Measurements from ENCODE around the gene PRPF19.

PRPF19 gene

DNA sequence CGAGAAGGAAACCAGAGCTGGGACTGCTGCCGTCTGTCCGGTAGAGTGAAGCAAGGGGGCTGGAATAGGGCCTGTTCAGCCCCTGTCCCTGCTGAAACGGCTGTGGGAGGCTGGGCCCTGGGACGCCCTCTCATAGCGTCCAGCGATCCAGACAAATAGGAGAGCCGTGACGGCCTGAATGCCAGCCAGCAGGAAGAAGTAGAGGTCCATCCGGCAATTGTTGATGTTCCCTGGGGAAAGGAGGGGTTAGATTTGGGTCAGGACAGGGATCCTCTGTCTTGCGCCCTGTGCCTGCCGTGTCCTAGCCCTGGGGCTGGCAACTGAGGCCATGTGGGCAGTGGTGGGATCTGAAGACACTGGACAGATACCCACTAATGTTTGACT, 30.8 kb upstream of the PRPF19 start:
- no peak for DNase-seq

DNA sequence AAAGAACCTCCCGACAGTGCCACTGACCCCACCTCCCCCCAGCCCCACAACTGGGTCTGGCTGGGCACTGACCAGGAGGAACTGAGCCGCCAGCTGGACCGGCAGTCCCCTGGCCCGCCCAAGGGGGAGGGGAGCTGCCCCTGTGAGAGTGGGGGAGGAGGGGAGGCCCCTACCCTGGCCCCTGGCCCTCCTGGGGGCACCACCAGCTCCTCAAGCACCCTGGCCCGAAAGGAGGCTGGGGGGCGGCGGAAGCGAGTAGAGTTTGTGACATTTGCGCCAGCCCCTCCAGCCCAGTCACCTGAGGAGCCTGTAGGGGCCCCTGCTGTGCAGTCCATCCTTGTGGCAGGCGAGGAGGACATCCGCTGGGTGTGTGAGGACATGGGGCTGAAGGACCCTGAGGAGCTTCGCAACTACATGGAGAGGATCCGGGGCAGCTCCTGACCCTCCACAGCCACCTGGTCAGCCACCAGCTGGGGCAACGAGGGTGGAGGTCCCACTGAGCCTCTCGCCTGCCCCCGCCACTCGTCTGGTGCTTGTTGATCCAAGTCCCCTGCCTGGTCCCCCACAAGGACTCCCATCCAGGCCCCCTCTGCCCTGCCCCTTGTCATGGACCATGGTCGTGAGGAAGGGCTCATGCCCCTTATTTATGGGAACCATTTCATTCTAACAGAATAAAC, 30.2 kb upstream of the PRPF19 start:
- no peak for DNase-seq

DNA sequence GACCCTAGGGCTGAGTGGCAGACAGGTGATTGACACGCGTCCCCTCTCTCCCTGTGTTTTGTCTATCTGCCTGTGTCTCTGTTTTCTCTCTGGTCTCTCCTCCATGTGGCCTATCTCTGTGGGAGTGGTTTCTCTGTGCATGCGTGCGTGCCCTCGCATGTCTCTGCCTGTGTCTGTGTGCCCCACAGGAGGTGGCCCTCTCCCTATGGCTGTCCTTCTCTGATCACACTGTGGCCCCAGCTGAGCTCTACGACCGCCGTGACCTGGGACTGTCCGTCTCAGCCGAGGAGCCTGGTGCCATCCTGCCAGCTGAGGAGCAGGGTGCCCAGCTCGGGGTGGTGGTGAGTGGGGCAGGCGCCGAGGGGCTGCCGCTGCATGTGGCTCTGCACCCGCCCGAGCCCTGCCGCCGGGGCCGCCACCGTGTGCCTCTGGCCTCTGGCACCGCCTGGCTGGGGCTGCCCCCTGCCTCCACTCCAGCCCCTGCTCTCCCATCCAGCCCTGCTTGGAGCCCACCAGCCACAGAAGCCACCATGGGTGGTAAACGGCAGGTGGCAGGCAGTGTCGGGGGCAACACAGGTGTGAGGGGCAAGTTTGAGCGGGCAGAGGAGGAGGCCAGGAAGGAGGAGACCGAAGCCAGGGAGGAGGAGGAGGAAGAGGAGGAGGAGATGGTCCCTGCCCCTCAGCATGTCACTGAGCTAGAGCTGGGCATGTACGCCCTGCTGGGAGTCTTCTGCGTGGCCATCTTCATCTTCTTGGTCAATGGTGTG, 29.5 kb upstream of the PRPF19 start:
- DNase-seq: no peak

DNA sequence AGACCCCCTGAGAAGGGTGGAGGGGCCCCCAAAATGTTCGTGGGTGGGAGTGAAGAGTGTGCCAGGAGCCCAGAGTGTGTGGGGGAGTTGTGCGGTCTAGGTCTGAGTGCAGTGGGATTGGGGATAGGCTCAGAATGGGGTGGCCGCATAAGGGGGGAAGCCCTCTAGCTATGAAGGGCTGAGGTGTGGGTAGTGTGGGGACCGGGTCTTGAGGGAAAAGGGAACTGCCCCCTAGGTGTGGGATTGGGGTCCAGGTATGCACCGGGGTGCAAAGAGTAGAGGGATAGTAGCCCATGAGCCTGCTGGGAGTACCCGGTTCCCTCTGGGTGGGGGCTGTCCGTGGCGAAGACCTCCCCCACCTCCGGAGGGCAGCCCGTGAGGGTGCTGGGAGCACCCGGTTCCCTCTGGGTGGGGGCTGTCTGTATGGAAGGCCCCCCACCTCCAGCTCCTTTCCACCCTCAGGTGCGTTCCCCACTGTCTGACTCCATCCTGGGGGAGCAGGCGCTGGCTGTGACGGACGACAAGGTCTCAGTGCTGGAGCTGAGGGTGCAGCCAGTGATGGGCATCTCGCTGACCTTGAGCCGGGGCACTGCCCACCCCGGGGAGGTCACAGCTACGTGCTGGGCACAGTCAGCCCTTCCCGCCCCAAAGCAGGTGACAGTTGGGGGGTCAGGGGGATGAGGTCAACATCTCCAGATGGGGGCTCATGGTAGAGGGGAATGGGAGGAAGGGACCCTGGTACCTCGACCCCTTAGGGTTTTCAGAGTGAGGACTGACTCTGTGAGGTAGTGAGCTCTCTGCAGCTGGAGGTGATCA, 28.6 kb upstream of the PRPF19 start:
- no peak for DNase-seq

DNA sequence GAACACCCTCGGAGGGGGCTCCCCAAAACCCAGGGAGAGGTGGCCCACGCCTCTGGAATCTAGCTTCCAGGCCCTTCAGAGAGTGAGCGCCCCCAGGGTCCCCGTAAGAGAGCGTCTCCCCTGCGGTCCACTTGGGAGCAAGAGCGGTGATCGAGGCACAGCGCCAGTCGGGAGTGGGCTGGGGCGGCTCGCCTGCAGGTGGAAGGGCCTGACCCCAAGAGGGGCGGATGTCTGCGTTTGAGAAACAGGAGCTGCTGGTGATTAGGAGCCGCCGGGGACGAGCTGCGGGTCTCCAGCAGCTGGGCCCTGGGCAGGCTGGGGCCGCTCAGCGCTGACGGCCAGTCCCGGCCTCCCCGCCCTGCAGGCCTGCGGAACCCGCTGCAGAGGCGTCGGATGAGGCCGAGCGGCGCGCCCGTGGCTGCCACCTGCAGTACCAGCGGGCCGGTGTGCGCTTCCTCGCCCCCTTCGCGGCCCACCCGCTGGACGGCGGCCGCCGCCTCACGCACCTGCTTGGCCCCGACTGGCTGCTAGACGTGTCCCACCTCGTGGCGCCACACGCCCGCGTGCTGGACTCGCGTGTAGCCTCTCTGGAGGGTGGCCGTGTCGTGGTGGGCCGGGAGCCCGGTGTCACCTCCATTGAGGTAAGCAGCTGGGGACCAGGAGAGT, 27.9 kb upstream of the PRPF19 start:
- no peak for DNase-seq

DNA sequence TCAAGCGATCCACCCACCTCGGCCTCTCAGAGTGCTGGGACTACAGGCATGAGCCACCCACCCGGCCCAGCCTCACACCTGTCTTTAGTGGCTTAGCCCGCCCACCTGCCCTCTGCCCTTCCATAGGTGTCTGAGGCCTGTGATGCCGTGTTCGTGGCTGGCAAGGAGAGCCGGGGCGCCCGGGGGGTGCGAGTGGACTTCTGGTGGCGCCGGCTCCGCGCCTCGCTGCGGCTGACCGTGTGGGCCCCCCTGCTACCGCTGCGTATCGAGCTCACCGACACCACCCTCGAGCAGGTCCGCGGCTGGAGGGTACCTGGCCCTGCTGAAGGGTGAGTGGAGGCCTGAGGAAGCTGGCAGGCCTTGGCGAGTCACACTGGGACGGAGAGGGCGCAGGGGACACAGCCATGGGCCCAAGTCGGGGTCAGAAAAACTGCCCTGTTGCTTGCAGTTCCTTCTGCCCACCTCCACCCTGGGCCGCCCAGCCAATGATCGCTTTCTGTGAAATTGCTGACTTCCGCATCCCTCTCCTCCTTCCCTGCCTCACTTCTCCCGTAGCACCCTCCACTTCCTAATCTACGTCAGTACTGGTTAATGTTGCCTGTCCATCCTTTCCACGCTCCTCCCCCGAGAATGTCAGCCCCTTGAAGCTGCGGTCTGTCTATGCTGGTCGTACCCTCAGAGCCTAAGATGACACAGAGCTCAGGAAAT, 27.2 kb upstream of the PRPF19 start:
- DNase-seq: no peak

DNA sequence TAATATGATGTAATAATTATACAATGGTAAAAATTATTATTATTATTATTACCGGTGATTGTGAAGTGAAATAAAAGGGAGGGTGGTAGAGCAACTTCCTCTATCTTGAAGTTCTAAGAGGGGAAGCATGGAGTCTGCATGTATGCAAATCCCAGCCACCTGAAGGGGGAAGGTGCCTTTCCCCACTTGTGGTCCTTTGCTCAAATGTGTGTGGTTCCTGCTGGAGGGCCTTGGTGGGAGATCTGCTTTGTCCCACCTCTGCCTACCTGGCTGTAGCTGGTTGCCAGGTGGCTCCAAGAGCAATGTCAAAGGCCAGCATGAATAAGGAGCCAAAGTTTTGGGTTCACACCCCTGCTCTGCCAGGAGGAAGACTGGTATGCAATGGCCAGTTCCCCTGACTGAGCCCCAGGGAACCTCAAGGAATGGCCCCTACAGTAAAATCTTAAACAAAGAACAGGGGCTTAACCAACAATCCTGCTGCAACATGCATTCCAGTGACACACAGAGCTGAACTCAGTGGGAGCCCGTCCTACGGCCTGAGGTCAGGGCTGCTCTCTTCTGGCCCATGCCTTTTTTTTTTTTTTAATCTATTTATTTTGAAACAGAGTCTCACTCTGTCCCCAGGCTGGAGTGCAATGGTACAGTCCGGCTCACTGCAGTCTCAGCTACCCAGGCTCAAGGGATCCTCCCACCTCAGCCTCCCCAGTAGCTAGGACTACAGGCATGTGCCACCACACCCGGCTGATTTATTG, 26.4 kb upstream of the PRPF19 start:
- DNase-seq: no peak

DNA sequence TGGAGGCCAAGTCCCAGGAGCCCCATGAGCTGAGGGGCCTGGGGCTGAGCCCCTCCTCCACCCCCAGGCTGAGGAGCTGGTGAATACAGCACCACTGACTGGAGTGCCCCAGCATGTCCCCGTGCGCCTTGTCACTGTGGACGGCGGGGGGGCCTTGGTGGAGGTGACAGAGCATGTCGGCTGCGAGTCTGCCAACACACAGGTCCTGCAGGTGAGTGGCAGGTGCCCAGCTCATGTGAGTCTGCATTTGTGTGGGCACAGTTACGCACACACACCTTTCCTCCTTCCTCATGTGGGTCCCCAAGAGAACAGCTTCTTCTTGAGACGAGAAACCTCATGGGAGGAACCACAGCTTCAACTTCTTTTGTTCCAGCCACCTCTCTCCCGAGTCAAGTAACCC, 25.5 kb upstream of the PRPF19 start:
- DNase-seq: peak; percentile 68

DNA sequence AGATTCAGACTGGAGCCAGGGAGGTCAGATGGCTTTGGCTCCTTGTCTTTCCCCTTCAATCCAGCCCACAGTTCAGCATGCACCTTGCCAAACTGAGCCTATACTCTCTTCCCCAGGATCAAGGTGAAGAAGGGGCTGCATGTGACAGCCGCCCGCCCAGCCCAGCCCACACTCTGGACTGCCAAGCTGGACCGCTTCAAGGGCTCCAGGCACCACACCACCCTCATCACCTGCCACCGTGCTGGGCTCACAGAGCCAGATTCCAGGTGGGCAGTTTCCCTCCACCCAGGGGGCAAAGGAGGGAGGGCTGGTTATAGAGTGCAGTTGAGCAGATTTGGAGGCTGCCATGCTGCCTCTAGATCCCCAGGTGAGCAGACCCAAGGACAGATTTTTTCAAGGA, 24.0 kb upstream of the PRPF19 start:
- DNase-seq: no peak

DNA sequence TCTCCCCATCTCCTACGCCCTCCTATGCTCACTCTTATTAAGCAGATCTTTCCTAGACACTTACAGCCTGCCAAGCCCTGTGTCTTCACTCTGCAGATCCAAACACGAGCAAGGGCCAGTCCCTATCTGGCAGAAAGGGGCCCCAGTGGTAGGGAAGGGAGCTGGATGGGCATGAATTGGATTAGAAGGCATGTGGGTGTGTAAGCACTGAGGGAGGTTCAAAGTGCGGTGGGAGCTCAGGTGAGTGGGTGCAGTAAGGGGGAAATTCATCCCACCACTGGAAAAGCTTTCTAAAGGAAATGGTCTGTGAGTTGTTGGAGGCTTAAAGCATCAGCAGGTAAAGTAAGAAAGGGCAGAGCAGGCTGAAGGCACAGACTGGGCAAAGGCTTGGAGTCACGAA, 23.4 kb upstream of the PRPF19 start:
- DNase-seq: no peak

DNA sequence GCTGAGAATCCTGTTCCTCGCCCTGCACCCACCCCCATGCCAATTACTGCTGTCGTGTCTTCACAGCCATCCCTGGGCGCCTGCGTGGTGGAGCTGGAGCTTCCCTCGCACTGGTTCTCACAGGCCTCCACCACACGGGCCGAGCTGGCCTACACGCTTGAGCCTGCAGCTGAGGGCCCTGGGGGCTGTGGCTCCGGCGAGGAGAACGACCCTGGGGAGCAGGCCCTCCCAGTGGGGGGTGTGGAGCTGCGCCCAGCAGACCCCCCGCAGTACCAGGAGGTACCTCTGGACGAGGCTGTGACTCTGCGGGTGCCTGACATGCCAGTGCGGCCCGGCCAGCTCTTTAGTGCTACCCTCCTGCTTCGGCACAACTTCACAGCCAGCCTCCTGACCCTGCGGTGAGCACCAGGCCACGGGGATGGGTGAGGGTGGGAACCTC, 22.2 kb upstream of the PRPF19 start:
- no peak for DNase-seq

DNA sequence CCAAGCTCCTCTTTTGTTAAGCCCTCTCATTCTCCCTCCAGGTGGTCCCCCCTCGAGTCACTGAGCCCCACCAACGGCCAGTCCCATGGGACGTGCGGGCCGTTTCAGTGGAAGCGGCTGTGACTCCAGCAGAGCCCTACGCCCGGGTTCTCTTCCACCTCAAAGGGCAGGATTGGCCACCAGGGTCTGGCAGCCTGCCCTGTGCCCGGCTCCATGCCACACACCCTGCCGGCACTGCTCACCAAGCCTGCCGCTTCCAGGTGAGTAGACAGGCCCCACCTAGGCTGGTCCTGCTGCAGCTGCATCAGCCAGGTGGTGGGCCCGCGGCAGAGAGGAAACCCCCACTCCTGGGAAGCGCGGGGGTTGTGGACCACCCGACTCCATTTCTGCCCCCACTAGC, 21.2 kb upstream of the PRPF19 start:
- DNase-seq: no peak

DNA sequence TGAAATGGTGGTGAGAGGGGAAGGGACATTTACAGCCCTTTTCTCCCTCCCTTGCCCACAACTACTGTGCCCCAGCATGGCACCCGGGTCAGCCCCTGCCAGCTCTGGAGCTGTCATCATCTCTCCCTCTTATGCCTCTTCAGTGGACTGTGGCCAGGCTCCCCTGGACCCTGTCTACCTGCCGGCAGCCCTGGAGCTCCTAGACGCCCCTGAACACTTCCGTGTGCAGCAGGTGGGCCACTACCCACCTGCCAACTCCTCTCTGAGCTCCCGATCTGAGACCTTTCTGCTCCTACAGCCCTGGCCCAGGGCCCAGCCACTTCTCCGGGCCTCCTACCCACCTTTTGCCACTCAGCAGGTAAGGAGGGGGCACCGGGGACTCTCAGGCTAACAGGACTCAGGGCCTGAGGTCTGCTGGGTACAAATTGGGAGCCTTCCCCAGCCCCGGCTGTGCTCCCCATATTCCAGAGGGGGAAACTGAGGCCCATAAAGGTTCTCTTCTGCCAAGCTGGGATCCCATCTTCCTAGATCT, 20.7 kb upstream of the PRPF19 start:
- DNase-seq: no peak

DNA sequence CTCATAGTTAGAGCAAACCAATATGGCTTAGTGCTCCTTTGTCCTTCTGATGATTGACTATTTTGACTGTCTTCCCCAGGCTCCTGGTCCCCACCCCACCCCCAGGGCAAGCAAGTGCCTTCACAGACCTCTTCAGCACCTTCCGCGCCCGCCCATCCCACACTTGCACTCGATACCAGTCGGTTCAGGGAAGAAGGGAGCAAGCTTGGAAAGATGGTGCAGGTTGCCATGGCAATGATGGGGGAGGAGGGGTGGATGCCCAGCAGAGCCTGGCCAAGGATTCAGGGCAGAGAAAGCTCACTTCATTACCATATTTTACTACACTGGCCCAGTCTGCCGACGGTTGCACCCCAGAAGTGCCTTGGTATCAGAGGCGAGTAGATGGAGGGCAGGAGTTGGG, 20.1 kb upstream of the PRPF19 start:
- DNase-seq: no peak

DNA sequence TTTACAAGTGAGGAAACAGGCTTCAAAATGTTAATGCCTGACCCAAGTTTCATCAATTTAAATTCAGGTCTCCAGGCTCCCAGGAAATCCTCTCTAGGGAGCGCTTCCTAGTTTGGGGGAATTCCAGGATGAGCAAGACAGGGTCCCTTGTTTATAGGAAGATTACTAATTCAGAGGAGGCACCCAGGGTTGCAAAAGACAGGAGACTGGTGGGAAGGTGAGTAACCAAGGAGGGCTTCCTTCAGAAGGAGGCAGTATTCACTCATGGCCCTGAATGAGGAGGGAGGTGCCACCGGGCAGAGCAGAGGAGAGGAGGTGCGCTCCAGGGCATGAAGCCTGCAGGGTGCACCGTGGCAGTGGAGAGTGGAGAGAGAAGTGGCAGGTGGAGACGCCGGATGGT, 19.5 kb upstream of the PRPF19 start:
- no peak for DNase-seq

DNA sequence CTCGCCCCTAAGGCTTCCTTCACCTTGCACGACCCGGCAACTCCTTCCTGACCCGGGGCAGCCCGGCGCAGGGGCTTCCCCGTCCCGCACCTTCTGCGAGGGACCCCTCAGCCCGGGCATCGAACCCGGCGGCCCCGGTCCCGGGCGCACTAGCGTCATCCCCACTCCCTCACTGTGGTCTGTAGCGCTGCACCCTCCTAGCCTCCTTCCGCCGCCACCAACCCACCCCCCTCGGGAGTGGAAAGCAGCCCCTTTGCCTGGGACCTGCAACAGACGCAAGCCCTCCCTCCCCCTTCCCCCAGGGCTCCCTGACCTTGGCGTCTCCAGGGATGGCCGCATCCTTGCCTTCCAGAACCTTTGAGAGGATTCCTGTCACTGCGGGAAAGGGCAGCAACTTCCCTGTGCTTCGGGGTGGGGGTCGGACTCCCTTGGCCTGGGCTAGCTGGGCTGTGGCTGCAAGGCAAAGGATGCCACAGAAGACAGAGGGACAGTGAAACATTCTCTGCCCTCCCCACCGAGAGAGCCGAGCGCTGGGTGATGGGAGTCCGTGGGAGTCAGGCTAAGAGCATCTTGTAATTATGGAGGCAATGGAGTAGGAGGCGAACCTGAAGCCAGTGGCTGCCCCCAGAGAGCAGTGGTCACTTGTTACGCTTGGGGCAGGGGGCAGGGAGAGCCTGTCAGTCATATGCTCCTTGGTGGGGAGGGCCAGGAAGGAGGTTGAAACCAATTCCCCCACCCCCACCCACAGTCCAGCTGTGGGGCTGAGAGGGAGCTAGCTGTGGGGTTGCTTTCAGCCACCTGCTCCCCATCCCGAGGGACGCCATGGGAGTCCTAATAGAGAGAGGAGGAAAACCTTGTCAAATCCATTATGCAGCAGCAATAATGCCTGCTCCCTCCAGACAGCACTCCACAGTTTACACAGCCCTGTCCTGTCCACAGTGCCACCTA, 18.8 kb upstream of the PRPF19 start:
- DNase-seq: no peak

DNA sequence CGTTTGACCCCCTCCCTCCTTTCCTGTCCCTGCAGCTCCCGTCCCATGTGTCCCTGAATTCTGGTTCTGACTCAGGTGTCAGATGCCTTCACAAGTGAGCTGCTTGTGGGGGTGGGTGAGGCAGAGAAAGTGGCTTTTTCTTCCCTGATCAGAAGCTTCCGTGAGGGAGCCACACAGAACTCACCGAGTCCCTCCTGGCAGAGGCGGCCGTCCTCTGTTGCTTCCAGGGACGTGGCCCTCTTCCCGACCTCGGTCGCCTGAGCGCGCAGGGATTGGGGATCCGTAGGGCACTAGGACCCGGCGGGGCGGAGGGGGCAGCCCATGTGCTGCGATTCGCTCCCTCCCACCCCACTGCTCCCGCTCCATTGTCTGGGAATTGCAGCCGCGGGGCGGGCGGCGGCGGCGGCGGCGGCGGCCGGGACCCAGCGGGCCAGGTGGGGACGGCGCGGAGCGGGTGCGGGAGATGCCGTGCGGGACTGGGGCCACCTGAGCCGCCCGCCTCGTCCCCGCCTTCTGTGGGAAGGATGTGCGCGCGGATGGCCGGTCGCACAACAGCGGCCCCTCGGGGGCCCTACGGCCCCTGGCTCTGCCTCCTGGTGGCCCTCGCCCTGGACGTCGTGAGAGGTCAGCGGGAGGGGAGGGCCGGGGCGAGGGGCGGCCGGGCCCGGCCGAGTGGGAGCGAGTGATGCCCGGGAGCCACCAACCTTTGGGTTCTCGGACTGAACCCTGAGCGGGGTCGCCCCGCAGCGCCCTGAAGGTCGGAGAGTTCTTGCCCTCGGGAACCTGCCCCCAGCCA, 17.9 kb upstream of the PRPF19 start, which contains the start of gene TMEM132A:
TSS of gene TMEM132A (plus strand) at position 351 of the 796 bp plus-strand sequence. CDS start at position 525, 174 bp downstream.
- no peak for DNase-seq

DNA sequence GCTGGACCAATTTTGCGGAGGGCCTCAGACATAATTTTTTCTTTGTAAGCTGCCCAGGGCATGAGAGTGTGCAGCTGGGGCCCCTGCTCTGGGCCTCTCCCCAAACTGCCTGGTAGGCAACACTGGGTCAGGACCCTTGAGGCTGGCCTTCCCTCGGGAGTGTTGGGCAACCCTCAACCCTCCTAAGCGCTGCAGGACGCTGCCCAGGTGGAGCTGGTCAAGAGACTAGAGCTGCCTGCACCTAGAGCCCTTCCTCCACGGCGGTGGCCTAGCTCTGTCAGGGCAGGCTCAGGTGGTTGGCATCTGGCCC, 17.4 kb upstream of the PRPF19 start:
- DNase-seq: no peak

DNA sequence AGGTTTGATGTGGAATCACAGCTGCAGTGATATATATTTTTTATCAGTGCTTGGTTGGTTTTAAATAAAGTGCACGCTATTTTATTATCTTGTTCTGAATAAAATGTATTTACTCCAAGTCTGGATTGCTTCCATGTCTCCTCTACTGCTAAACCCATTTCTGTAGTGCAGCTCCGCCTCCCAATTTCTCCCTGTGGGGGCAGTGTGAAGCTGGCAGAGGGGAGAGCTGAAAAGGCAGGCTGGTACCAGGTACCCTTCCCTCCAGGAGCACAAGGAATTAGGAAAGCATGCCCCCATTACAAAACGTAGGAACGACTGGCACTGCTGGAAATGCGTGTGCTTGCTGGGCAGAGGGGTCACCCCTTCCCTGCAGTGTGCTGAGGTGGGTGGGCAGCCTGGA, 16.9 kb upstream of the PRPF19 start:
- DNase-seq: no peak

DNA sequence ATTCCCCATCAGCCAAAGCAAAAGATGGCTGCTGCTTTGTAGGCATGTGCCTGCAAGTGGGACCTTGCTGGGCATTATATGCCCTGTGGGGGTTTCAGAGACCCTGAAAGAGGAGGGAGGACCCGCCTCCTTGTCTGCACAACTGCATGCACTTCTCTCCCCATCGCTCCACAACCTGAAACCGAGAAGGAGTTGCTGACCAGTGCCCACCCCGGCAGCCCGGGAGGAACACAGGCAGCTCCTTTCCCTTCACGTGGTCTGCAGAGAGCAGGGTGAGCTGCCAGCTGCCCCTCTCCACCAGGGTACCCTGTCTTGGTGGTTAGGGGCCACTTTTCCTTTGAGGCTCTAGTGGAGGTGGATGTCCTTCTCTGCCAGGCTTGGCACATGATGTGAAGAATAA, 16.5 kb upstream of the PRPF19 start:
- DNase-seq: no peak
